NCI-H187 (cell line): ENCODE data around the gene S100A11.
A peak's percentile ranks its signal among the peaks of the same experiment; 100 is the strongest.
"Not testable (repeated sequence)": the region's sequence is repeated elsewhere in the genome, so short reads cannot be mapped to it uniquely, and the experiment has no call there.

Experiments
- DNase-seq, 2 experiments: peaks; one replicate each; lab custom pipeline; 2025; lab: John Stamatoyannopoulos, UW

The S100A11 gene

DNA sequence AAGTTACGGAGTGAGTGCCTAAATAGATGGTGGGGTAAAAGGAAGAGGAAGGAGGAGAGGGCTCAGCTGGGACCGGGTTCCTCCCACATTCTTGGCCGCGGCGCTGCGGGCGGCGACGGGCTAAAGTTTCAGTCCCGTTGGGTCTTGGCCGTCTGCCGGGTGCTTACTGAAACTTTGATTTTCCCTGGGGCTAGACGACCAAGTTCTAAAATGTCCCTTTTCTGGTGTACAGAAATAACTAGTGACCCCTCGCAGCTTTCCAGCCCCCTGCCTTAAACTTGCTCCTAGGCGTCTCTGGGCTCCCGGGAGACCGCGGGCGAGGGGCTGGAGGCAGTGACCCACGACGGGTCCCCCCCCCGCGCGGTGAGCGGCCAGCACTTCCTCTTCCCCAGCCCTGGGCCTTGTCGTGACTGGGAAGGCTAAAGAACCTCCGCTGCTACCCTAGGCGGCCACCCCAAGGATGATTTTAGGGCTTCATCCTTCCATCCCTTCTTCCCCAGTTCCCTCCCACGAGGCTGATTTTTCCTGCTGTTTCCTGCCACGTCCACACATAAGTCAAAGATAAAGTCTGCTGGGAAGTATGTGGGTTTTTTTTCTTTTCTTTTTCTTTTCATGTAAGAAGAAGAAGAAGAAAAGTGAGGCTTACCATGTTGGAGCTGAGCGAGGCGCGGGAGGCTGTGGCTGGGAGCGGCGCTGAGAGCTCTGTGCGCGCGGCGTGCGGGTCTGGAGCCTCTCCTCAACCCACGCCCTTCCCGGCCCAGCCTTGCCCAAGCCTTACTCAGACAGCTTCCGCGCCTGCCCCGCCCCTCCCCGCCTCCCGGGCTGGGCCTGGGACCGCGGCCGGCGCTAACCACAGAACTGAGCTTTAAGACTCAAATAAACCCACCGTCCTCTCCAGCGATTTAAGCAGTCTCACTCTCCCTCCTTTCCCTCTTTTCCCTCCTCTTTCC, at the start of gene S100A11:
Gene S100A11 (minus strand): TSS at position 738 of the 950 bp plus-strand sequence. CDS start 89 bp downstream, at position 649.
- peak; percentile 52 to 56 for DNase-seq

DNA sequence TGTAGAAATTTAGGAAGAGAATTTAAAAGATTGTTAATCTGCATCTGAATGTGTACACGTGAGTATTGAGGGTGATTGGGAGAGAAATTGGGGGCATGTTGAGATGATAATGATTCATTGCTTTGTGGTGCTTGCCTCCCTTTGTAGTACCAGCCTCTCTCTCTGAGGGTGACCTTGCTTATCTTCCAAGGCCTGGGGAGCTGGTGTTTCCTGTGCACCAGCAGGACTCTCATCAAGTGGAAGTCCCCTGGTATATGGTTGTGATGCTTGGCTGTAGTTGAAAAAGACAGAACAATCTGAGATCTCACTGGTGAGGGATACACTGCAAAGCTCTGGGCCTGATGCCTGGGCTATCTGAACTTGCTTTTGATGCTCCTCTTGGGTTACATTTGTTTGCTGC, 48.0 kb upstream of the S100A11 start:
- no peak for DNase-seq

DNA sequence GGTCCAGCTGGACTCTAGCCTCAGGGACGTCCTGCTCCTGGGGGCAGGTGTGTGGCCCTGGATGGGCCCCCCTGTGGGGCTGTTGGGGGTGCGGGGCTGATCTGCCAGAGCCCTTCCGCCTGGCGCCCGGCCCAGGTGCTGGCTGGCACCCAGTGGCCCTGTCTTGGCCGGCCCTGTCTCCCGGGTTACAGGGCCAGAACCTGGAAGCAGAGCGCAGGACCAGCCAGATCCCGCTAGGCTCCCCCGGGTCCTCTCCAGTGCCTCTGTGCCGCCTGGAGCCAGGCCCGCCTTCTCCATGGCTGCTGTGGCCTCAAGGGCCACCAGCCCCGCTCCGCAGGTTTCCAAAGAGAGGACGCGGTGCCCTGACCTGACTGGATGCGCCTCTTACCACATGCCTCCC, 44.2 kb upstream of the S100A11 start:
- not testable (repeated sequence) for DNase-seq

DNA sequence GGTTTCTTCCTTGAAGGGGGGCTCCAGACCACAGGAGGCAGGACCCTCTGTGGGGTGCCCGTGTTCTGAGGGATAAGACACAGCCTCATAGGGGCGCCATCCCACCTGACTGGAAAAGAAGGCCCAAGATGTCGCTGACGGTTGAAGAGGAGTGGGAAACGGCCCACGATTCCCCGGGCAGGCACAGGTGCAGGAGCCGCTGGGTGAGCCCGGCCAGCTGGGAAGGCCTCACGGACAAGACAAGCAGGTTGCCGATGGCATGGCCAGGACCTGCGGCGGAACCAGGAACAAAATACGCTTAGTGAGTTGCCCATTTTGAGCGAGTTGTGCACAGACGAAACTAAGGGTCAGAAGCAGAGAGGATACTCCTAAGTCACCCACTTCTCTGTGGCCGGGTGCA, 43.7 kb upstream of the S100A11 start:
- DNase-seq = not testable (repeated sequence)

DNA sequence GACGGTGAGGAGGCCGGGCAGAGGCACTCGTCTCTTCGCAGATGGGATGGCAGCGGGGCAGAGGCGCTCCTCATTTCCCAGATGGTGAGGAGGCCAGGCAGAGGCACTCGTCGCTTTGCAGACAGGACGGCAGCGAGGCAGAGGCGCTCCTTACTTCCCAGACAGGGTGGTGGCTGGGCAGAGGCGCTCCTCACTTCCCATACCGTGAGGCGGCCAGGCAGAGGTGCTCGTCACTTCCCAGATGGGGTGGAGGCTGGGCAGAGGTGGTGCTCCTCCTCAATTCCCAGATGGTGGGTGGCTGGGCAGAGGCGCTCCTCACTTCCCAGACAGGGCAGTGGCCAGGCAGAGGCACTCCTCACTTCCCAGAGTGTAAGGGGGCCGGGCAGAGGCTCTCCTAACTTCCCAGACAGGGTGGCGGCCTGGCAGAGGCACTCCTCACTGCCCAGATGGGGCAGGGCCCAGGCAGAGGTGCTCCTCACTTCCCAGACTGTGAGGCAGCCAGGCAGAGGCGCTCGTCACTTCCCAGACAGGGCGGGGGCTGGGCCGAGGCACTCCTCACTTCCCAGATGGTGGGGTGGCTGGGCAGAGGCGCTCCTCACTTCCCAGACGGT, 42.1 kb upstream of the S100A11 start:
- DNase-seq = no peak

DNA sequence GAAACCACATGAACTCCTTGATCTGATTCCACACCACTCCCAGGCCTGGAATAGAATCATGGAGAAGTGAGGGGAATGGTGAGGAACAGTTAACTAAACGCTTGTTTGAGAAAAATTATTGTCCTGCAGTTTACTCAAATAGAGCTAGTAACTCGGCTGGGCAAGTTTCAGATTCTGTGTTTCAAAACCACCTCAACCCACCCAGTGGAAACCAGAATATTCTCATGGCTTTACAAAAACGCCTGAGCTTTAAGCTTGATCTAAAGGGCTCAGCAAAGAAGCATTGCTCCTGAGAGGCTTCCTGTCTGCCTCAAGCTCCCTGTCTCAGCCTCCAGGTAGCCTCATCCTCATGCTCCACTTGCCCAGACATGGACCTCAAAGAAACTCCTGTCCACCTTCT, 35.5 kb upstream of the S100A11 start:
- no peak for DNase-seq

DNA sequence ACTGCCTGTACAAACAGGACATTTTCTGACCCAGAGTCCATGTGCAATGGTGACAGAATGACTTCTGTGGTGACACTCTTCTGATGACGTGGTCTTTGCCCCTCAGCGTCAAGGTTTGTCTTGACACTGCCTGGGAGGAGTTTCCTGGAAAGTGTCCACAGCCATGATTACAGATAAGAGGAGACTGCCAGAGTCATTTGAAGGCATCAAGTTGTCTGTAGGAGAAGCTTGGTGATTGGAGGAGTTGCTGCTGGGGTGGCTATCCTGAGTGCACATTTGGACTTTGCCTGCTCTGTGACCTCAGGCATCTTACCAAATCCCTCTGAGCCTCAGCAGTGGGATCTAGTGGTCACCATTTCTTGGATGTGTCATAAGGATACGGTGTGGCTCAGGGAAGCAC, 34.3 kb upstream of the S100A11 start:
- no peak for DNase-seq

DNA sequence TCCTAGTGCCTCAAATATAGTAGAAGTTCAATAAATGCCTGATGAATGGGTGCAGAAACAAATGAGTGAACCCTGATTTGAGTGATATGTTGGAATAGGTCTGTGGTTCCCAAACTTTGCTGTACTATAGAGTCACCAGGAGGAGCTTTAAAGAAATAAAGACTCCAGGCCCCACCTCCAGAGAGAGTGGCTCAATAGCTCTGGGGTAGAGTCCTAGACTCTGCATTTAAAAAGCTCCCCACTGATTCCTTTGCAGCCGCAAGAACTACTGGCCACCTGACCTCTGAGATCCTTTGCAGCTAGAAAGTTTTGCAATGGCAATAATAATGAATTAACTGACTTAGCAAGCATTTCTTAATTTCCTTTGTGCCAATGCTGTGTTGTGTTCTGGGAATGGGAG, 31.1 kb upstream of the S100A11 start:
- DNase-seq = no peak

DNA sequence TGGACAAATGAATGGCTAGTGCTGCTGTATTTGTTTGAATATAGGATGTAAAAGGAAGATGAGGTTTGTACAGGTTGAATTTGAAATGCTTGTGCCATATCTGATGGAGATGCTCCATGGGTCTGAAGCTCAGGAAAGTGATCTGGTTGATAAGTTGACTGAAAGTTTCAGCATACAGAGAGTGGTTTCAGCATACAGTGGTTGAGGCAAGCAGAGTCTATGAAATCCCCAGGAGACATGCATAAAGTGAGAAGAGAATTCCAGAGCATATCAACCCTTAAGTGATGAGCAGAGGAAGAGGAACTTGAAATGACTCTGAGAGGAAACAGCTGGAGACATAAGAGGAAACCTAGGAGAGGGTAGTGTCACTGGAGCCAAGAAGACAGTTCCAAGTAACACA, 30.3 kb upstream of the S100A11 start:
- no peak for DNase-seq

DNA sequence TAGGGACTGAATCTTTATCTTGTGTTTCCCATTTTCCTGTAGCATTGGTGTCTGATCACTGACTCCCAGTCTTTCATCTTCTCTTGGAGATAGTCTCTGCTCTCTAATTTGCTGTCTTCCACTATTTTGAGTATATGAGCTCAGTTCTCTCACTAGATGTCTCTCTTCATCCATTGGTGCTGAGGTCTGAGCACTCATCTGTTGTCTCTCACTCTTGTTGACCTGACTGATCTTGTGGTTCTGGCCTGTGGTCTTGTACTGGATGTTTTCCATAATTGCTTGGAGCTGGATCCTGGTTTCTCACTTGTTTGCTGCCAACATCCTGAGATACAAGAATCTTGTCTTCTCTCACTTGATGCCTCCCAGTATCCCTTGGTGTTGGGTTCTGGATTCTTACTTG, 25.1 kb upstream of the S100A11 start:
- DNase-seq = no peak

DNA sequence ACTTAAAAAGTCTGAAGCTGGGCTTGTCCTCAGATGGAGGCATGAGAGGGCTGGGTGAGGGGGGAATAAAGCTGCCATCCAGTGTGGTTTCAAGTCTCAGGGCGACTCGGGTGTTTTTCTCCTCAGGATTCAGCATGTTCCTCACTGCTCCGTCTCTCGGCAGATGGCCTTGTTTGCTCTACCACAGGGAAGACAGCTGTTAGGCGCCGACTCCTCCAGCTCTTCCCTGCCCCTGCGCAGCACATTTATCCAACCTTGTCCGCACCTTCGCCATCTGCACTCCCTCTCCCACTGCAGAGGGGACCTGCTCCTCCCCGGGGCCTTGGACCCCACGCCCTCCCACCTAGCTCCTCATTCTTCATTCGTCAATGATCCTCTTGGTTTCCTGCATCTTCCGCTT, 16.6 kb upstream of the S100A11 start:
- DNase-seq = no peak

DNA sequence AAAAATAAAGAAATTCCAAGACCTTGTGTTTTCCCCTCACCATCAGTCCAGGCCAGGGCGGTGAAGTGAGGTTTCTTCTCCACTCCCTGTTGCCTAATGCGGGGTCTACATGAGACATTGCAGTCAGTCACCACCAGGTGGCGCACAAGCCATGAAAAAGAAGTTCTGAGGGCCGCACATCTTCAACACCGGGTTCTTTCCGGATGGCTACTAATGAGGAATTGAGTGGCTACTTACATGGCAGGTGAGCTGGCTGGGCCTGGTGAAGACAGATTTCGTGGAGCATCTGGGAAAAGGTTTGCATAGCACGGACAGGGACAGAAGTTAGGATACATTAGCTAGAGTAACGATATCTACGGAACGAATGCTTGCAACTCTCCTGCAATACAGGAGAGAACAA, 15.8 kb upstream of the S100A11 start:
- DNase-seq = peak; percentile 90 to 92

DNA sequence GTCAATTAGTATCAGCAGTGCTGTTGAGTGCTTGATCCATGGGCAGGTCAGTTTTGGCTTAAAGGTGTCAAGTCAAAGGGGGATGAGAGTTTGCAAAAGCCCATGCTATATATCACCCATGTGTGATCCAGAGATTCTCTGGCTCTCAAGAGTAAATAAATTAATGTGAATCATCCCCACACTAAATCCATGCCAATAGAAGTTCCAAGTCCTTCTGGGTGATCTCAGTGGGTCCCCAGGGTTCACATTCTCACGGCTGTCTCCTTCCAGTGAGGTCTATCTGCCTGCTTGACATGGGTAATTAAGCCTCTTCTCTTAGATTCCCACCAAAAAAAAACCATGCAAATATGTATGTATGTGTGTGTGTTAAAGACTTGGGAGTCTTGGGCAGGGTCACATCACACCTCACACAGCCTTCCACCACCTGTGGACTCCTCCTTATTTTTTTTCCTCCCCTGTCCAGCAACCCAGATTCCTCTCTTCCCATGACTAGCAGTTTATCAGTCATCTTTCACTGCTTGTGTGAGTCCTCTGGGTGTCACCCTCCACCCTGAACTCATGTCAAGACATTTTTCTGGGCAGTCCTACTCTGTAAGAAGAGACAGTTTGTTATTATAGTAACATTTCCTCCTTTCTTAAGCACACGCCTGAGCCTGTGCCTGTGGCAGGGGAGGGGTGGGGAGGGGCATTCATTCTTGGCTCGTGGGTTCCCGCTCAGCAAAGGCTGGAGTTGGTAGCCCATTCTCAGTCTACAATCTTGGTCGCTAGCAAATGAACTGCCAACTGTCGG, 14.3 kb upstream of the S100A11 start:
- DNase-seq = no peak

DNA sequence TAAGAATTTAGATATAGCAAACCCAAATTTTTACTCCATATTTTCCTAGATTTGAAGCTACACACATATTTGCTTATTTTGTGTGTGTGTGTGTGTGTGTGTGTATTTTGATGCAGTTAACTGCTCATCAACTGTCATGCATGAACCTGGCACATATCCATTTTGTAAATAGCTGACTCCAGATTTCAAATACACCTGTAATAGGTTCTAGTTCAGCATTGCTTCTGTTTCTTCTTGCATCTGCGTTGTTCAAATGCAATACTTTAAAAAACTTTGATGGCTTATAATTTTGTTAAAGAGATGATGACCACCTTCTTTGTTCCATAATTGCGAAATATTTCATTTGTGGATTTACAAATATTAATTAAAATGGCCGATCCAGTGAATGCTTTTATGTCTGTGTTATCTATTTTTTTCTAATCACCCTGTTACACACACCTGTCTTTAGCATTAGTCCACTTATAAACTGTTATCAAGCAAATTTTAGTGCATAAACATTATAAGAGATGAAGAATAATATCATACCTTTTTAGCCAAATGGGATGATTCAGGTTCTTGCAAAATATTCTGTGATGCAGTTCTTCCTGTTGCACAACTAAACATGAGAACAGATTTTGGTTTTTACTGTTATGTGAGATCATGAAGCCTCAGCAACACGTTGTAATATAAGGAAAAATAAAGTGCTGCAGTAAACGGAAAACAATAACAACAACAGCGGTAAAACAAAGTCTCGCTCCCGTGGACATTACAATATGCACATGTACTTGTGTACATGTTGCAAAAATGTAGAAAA, 12.7 kb upstream of the S100A11 start:
- DNase-seq = no peak

DNA sequence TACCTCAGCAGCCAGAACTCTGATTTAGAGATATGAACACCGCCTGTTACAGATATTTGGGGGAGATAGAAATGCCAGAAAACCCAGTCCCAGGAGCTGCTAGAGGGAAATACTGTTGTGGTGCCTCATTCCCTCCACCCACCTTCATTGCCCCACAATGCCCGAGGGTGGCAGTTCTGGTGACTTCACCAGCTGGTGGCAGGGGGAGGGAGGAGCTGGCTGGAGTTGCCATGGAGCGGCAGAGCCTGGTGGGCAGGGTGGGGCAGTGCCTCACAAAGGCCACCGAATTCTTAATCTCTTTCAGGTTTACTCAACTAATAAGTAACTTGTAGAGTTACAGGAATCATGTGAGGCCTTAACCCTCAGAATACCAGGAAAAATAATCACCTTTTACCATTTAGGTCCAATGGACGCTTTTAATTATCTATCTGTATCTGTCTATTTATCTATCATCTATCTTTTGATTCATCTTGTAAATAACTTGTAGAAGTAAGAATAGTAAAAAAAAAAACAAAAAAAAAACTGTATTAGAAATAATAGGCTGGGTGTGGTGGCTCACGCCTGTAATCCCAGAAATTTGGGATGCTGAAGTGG, 11.7 kb upstream of the S100A11 start:
- DNase-seq = no peak

DNA sequence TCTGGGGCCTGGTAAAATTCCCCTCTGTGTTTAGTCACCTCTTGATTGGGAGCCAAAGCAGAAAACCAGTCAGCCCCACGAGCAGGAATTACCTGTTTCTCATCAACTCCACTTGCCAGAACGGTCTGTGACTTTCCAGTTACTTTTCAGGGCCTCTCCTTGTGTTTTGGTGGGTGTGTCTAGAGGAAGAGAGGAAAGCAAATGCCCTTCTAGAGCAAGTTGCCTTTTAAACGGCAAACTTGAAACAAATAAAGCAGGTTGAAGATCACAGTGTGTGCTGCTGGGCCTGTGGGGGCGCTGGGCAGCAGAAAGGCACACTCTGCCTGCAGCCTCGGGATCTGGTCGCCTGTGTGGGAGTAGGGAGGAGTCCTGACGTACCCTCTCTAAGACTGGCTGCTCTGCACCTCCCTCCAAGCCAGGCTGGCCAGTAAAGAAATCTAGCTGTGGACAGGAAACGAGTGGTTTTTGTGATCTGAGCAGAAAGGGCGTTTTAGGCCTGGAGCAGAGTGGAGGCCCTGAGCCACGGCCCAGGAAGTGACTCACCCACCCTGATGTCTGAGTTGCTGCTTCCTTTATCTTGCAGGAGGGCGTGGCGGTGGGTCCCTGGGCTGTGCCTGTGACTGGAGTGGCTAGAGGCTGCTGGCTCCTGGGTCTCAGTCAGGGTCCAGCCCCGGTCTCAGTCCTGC, 11.1 kb upstream of the S100A11 start:
- no peak for DNase-seq

DNA sequence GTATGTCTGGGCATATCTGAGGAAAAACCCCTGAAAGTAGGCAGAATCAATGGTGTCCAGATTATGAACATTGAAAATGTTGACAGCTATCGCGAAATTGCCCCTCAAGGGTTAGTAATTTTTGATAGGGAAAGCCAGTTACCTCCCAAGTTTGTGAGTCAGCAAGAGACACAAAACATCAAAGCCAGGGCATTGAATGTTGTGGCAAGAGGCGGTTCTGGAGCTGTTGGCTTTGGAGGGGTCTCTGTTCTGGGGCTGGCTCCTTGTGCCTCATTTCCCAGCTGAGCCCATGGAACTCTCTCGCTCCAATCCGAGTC, 10.6 kb upstream of the S100A11 start:
- DNase-seq = no peak

DNA sequence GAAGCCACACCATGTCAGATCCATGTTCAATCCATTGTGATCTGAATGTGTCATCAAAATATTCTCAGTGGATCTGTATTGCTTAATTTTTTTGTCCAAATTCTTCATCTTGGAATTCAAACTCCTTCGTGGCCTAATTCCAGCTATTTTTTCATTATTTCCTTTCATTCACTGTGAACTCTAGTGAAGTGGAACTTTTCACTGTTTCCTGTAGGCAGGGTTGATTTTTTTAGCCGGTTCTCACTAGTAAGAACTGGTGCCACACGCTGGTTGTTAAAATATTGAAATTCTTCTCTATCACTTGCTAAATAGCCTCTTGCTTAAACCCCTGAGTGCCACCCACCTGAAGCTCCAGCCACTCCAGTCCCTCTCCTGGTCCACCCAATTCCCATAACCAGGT, 7.6 kb upstream of the S100A11 start:
- no peak for DNase-seq

DNA sequence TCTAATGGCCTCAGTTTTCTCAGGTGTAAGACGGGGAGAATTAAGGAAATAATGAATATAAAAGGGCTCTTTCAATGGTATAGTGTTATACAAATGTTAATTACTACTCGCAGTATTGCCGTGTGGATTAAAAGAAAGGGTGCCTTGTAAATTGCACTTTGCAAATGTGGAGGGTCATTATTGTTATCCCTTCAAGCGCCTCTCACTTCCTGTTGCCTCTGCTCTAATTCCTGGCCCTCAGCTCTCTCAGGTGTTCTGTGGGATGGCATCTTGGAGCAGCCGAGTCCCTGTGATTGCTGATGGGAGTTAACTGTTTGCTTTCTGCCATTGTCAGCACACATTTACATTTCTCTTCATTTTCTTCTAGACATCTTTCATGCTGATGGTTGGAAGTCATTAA, 7.1 kb upstream of the S100A11 start:
- DNase-seq = no peak

DNA sequence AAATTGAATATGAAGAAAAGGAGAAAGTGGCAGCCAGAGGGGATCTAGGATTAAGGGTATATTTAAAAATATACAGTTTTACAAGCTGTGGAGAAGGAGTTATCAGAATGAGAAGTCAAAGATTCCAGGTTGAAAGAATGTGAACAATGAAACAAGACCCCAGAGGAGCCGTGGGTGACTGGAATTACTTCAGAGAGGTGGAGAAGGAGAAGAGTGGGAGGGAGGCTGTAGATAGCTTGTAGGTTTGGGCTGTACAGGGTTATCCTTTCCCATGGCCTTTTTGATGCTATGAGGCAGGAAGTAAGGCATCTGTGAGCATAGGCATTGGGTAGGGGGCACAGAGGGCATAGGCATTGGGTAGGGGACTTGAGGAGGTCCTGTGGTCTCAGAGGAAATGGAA, 5.2 kb upstream of the S100A11 start:
- no peak for DNase-seq

DNA sequence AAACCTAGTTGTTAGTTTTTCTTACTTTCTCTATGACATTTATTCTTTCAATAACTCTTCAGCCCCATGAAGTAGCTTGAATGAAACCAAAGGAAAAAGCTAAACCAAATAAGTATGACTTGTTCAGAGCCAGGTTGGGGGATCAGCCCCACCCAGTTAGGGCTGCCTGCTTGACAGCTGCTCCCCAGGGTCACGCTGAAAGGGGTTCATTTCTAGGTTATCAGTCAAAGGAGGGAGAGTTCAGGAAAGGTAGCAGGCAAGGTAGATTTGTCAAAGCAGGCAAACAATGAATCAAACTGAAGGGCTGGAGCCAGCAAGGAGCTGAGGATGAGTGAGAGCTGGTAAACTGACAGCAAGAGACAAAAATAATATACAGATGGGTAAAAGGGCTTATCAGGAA, 3.1 kb upstream of the S100A11 start:
- no peak for DNase-seq
